Loucy (cell line): Measurements from ENCODE around the gene ZNF669.

Experiments
- H2AFZ ChIP-seq: fragments of 200-600 bp; sonication (generic); 2 replicates; pipeline ENCODE4 v1.6.0; 2016; ENCODE audit warnings: antibody characterized with exemption, mild to moderate bottlenecking, low read length, moderate library complexity
- H3F3A ChIP-seq: fragments of 200-600 bp; 2 replicates; pipeline ENCODE4 v1.6.0; 2016; ENCODE audit warnings: antibody characterized with exemption, low read depth, mild to moderate bottlenecking
- H3K27me3 ChIP-seq: fragments of 200-600 bp; sonication (generic); 2 replicates; pipeline ENCODE4 v1.6.1; 2014; ENCODE audit warnings: low read length, mild to moderate bottlenecking; ENCODE audit not compliant: insufficient read depth, poor library complexity, severe bottlenecking
- H3K36me3 ChIP-seq: fragments of 200-600 bp; sonication (generic); 2 replicates; pipeline ENCODE4 v1.6.1; 2016; ENCODE audit warnings: low read length; ENCODE audit not compliant: insufficient read depth
- H3K4me1 ChIP-seq: fragments of 200-600 bp; sonication (generic); 2 replicates; pipeline ENCODE4 v1.5.1; 2014; ENCODE audit warnings: low read length, mild to moderate bottlenecking; ENCODE audit not compliant: insufficient read depth, poor library complexity, severe bottlenecking
- H3K4me2 ChIP-seq: fragments of 200-600 bp; sonication (generic); 2 replicates; pipeline ENCODE4 v1.6.0; 2014; ENCODE audit warnings: antibody characterized with exemption, low read length, low read depth, mild to moderate bottlenecking; ENCODE audit not compliant: poor library complexity, severe bottlenecking
- H3K4me3 ChIP-seq: fragments of 200-600 bp; sonication (generic); 2 replicates; pipeline ENCODE4 v1.5.1; 2014; ENCODE audit warnings: low read length, mild to moderate bottlenecking, mixed read lengths; ENCODE audit not compliant: poor library complexity, severe bottlenecking
- H3K79me2 ChIP-seq: fragments of 200-600 bp; sonication (generic); 2 replicates; pipeline ENCODE4 v1.6.1; 2014; ENCODE audit warnings: low read length; ENCODE audit not compliant: insufficient read depth
- H3K9ac ChIP-seq: fragments of 200-600 bp; sonication (generic); 2 replicates; pipeline ENCODE4 v1.6.0; 2014; ENCODE audit warnings: mild to moderate bottlenecking, low read depth, low read length, moderate library complexity; ENCODE audit not compliant: poor library complexity, severe bottlenecking
- H3K9me2 ChIP-seq: fragments of 200-600 bp; sonication (generic); replicated peaks from 2 replicates; pipeline ENCODE4 v1.6.1; 2016; ENCODE audit warnings: low read depth, low read length, mixed read lengths
- H3K9me3 ChIP-seq: fragments of 200-600 bp; sonication (generic); 2 replicates; pipeline ENCODE4 v1.6.1; 2014; ENCODE audit warnings: mild to moderate bottlenecking, antibody characterized with exemption, low read length, low read depth; ENCODE audit not compliant: insufficient read depth
- H4K20me1 ChIP-seq: fragments of 200-600 bp; sonication (generic); 2 replicates; pipeline ENCODE4 v1.6.0; 2014; ENCODE audit warnings: antibody characterized with exemption, low read length, mild to moderate bottlenecking; ENCODE audit not compliant: insufficient read depth, poor library complexity, severe bottlenecking
- CTCF ChIP-seq: fragments of 200-600 bp; sonication (generic); conservative IDR thresholded peaks from 2 replicates; pipeline ENCODE4 v1.5.1; 2014; ENCODE audit warnings: mild to moderate bottlenecking, antibody characterized with exemption, low read length
- EZH2phosphoT487 ChIP-seq: fragments of 200-600 bp; IDR thresholded peaks from 2 replicates; pipeline ENCODE4 v1.6.1; 2018; ENCODE audit warnings: antibody characterized with exemption, mild to moderate bottlenecking, moderate library complexity, borderline replicate concordance

ZNF669 gene

DNA sequence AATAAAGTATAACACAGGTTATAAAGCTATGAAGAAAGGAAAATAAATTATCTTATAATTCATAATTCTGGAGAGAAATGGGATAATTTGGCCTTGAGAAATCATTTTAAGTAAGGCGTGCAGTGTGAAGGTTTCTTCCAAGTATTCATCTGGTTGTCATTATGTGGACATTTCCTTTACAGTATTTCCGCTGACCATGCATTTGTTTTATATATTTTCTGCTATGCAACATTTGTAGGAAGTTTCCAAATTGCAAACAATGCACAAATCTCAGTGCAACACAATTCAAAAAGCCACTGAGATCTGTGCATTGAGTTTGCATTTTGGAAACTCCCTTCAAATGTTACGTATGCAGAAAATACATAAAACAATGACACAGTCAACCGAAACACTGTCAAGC, 43.4 kb downstream of the ZNF669 start:
- Histone ChIP-seq H3F3A (no peaks in the 10 kb centered on the region), H3K9ac (no peak overlapping the region), H3K9me3 (peaks cover 18% of the 10 kb centered on the region), H4K20me1 (no peaks in the 10 kb centered on the region), H3K4me1 (peaks cover 17% of the 10 kb centered on the region), H3K79me2 (peaks cover 66% of the 10 kb centered on the region), H3K4me3 (no peak overlapping the region), H3K36me3 (peaks cover 4% of the 10 kb centered on the region; the same call in 1 of the 2 replicates), H2AFZ (no peak overlapping the region), H3K9me2 (no peaks in the 10 kb centered on the region), H3K4me2 (no peak overlapping the region), H3K27me3 (no peaks in the 10 kb centered on the region)
- TF ChIP-seq EZH2phosphoT487: no peak
- no peak for TF ChIP-seq CTCF

DNA sequence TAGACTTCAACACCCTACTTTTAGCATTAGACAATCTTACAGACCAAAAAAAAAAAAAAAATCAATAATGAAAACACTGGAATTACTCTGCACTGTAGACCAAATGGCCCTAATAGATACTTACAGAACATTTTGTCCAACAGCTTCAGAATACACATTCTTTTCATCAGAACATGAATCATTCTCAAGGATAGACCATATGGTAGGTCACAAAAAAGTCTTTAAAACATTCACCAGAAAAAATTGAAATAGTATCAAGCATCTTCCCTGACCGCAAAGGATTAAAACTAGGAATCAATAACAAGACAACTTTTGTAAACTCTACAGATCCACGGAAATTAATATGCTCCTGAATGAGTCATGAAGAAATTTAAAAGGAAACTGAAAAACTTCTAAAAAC, 48.1 kb downstream of the ZNF669 start:
- TF ChIP-seq CTCF (no peak), EZH2phosphoT487 (no peak)
- Histone ChIP-seq H2AFZ (no peak overlapping the region), H4K20me1 (no peaks in the 10 kb centered on the region), H3K27me3 (no peaks in the 10 kb centered on the region), H3F3A (no peaks in the 10 kb centered on the region), H3K36me3 (no peaks in the 10 kb centered on the region), H3K4me2 (no peak overlapping the region), H3K79me2 (peaks cover 69% of the 10 kb centered on the region), H3K9me2 (no peaks in the 10 kb centered on the region), H3K4me1 (peaks cover 23% of the 10 kb centered on the region), H3K4me3 (no peak overlapping the region), H3K9me3 (peaks cover 57% of the 10 kb centered on the region), H3K9ac (no peak overlapping the region)

- peaks cover 63% of the 10 kb centered on the region for H3K9me3 ChIP-seq
Observed at GRCh38 chr1:247054992-247055415, 49.2 kb downstream of the ZNF669 start.

More at GRCh38 chr1:247054992-247055415, 49.2 kb downstream of the ZNF669 start:
- no peak overlapping the region for H3K9ac ChIP-seq
- no peaks in the 10 kb centered on the region for H3K9me2 ChIP-seq
- H3F3A ChIP-seq: no peaks in the 10 kb centered on the region
- H3K4me1 ChIP-seq: peaks cover 23% of the 10 kb centered on the region
- peak overlapping the region; percentile 2 for H3K4me2 ChIP-seq
- no peak overlapping the region for H2AFZ ChIP-seq
- peaks cover 70% of the 10 kb centered on the region for H3K79me2 ChIP-seq
- no peaks in the 10 kb centered on the region for H4K20me1 ChIP-seq
- H3K36me3 ChIP-seq: no peaks in the 10 kb centered on the region
- H3K4me3 ChIP-seq: no peak overlapping the region
- no peak for TF ChIP-seq EZH2phosphoT487
- no peak for TF ChIP-seq CTCF
- no peaks in the 10 kb centered on the region for H3K27me3 ChIP-seq
